Measurements from ENCODE around the gene ZNF534.
"Not testable (repeated sequence)": the region's sequence is repeated elsewhere in the genome, so short reads cannot be mapped to it uniquely, and the experiment has no call there.

ZNF534 gene

GRCh38 chr19:52498571-52498970 is 69.6 kb downstream of the ZNF534 start:
- DNase-seq (ENCODE audit: low read depth): no peak

- DNase-seq (ENCODE audit: low read depth): not testable (repeated sequence)
These were observed 71.5 kb downstream of the ZNF534 start for GRCh38 chr19:52500474-52500873.

- DNase-seq (ENCODE audit: low read depth): not testable (repeated sequence)
These were observed 72.0 kb downstream of the ZNF534 start for GRCh38 chr19:52500991-52501390.
